H1 (cell line): Measurements from ENCODE around the gene OR10G3. TPM values are rescaled to one million over a fixed set of nuclear protein-coding genes. Genes with fewer than 3 reads are reported as not detected.

Experiments
- ATF2 ChIP-seq: IDR thresholded peaks from 2 replicates; pipeline ENCODE4 v1.6.1; 2012; ENCODE audit warnings: low read length, inconsistent platforms
- CTBP2 ChIP-seq: IDR thresholded peaks from 2 replicates; pipeline ENCODE4 v1.7.0; 2011; ENCODE audit warnings: borderline replicate concordance, mild to moderate bottlenecking, moderate library complexity, mixed read lengths, low read length; ENCODE audit not compliant: insufficient read depth, insufficient read length
- SP4 ChIP-seq: IDR thresholded peaks from 2 replicates; pipeline ENCODE4 v1.6.1; 2012; ENCODE audit warnings: low read length, inconsistent platforms
- USF2 ChIP-seq: IDR thresholded peaks from 2 replicates; pipeline ENCODE4 v1.6.1; 2011; ENCODE audit warnings: low read length, improper control_type of control experiment
- polyA plus RNA-seq, 7 experiments: library from polyadenylated mRNA; depleted of rRNA in 3 of 7; stranded (reverse) in 5 of 7; unstranded in 2 of 7; fragments of >200 nt in 5 of 7; fragments of 200-250 nt in 2 of 7; gene quantifications; 1 replicate in 5 of 7; 2 replicates in 1 of 7; 4 replicates in 1 of 7; pipeline versions ENCODE4 v1.2.1 to v1.2.3, GENCODE V29; 2011 to 2013; ENCODE audit warnings: missing spikeins in 2 of 7, mixed read lengths in 2 of 7
- total RNA-seq: library from RNA; stranded (reverse); fragmentation: NEBNext Ultra II Directional; extraction: Animal tissue kit (Norgen Biotek cat#: 25700); gene quantifications from 2 replicates; pipeline ENCODE4 v1.2.1, GENCODE V29; 2021

Gene OR10G3
- total and polyA plus RNA-seq, 2 of the 8 experiments (the other 6 are each of a cell fraction or from before 2014, with no cell fraction given), result not detected

GRCh38 chr14:21617614-21618013 is 37.7 kb upstream of the OR10G3 start (continued):
- TF ChIP-seq USF2 (no peak), ATF2 (no peak), SP4 (no peak), CTBP2 (no peak)
